Gastrocnemius medialis (tissue), 4 donors: ENCODE measurements around the gene SLC6A6. TPM values are rescaled to one million over a fixed set of nuclear protein-coding genes. Genes with fewer than 3 reads are reported as not detected.

Experiments
- ATAC-seq, 2 donors: fragments of 150-250 bp; one replicate each; pipeline ENCODE4 v1.9.1; 2016
- DNase-seq, 2 donors: peaks; one replicate each; pipeline ENCODE4 v3.0.0-alpha.2; 2019
- H3K27ac ChIP-seq, 4 donors: fragments of 200-600 bp; sonication (generic); 1 replicate in 1 of 4; 2 replicates in 3 of 4; pipeline ENCODE4 v1.5.1; 2016 to 2018; ENCODE audit warnings: mild to moderate bottlenecking in 2 of 4, moderate library complexity in 1 of 4
- H3K27me3 ChIP-seq, 3 donors: fragments of 200-600 bp; sonication (generic) in 2 of 3; 1 replicate in 1 of 3; 2 replicates in 2 of 3; pipeline versions ENCODE4 v1.5.1 to v1.6.0; 2016 to 2019; ENCODE audit warnings: mild to moderate bottlenecking in 1 of 3, moderate library complexity in 1 of 3
- H3K36me3 ChIP-seq, 2 donors: fragments of 200-600 bp; sonication (generic) in 1 of 2; one replicate each; pipeline ENCODE4 v1.5.1; 2017 to 2018
- H3K4me1 ChIP-seq, 2 donors: fragments of 200-600 bp; sonication (generic) in 1 of 2; one replicate each; pipeline ENCODE4 v1.5.1; 2016 to 2017; ENCODE audit warnings: mild to moderate bottlenecking in 2 of 2
- H3K4me3 ChIP-seq, 4 donors: fragments of 200-600 bp; sonication (generic) in 3 of 4; 1 replicate in 1 of 4; 2 replicates in 3 of 4; pipeline ENCODE4 v1.5.1; 2016 to 2019; ENCODE audit warnings: mild to moderate bottlenecking in 2 of 4
- H3K9me3 ChIP-seq, 3 donors: fragments of 200-600 bp; sonication (generic) in 2 of 3; 1 replicate in 1 of 3; 2 replicates in 2 of 3; pipeline ENCODE4 v1.5.1; 2016 to 2019
- CTCF ChIP-seq, 5 experiments: fragments of 450-650 bp in 3 of 5; fragments of 200-600 bp in 2 of 5; sonication (generic) in 2 of 5; IDR thresholded peaks in 4 of 5; conservative IDR thresholded peaks in 1 of 5; 1 replicate in 4 of 5; 2 replicates in 1 of 5; pipeline ENCODE4 v1.5.1; 2016 to 2019; ENCODE audit warnings: antibody characterized with exemption in 5 of 5, mild to moderate bottlenecking in 3 of 5, moderate library complexity in 3 of 5
- POLR2A ChIP-seq, 2 donors: fragments of 450-650 bp; IDR thresholded peaks; one replicate each; pipeline ENCODE4 v1.6.1; 2017; ENCODE audit warnings: antibody characterized with exemption in 2 of 2, mild to moderate bottlenecking in 2 of 2, moderate library complexity in 2 of 2
- in situ Hi-C, 4 donors: fragments of 200-750 bp; cut with MboI; loops; one replicate each; pipeline versions ENCODE4 v1.15.0 to v1.8.0; 2017; ENCODE audit warnings: low sequenced_read_pairs in 4 of 4
- intact Hi-C: fragments of 100-400 bp; cut with DNase I; formaldehyde crosslinking; loops from one replicate; pipeline ENCODE4 v1.15.1; 2023; ENCODE audit warnings: low total_unique reads
- total RNA-seq, 4 donors: library from RNA; depleted of rRNA; stranded (reverse); fragments of >200 nt; gene quantifications; one replicate each; pipeline versions ENCODE4 v1.1.0 to v1.2.3, GENCODE V29; 2016

SLC6A6 gene
- total RNA-seq, 4 donors from 2014 or later = 42.1 to 119 (median 88.7) TPM

GRCh38 chr3:14491396-14492190, 89.2 kb downstream of the SLC6A6 start:
- TF ChIP-seq POLR2A (IDR thresholded peaks at IDR 0.05) (no peak), CTCF (IDR thresholded peaks at IDR 0.05 in 4 of 5, conservative IDR thresholded peaks at IDR 0.05 in 1 of 5) (no peak)
- Histone ChIP-seq H3K4me1 (peaks cover 0 to 3% of the 10 kb centered on the region in 2 donors), H3K36me3 (peaks cover 0 to 53% of the 10 kb centered on the region in 2 donors), H3K9me3 (no peaks in the 10 kb centered on the region), H3K4me3 (no peak overlapping the region), H3K27ac (no peak overlapping the region), H3K27me3 (no peaks in the 10 kb centered on the region)
- in situ Hi-C loops = loop anchor here in 1 of 4 donors (25.0 kb wide), 1 partner anchor 604 kb away; the partner anchor contains the start of gene WNT7A
- no peak for DNase-seq
- no peak for ATAC-seq
- intact Hi-C loops = no loop called here

DNA sequence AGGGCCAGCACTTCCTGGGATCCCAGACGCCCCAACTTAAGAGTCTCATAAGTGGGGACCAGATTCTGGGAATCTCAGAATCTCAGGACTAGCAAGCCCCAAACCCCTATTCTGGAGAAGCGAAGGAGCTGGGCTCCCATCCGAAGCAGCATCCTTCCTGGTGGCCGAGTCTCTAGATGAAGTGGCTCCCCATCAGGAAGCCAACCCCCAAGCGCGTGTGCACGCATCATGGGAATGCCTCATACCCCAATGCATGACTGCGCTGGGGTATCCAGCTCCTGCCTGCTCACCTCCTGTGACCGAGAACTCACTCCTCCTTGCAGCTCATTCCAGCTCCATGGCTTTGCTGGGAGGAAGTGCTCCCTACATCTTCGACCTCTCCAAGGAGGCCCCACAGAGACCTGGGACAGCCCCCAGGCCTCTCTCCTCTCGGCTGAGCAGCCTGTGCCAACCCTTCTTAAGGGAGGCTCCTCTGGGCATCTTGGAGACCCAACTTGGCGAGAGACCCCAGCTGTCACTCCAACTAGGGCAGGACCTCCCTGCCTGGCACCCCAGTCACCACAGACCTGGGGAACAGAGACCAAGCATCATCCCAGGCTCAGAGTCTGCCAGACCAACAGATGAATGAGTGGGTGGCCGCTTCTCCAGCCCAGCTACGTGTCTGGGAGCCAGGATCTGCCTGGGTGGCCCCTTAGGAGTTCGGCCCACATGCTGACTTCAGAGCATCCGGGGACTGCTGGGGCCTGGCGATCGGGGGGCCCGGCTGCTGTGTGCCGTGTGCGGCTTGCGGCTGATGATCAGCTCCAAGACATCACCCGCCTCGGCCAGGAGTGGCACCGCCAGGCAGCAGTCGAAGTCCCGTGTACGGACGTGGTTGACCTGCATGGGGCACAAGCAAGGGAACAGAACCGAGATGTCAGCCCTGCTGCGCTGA, 90.8 kb downstream of the SLC6A6 start:
- no peak for TF ChIP-seq POLR2A (IDR thresholded peaks at IDR 0.05)
- no peak for TF ChIP-seq CTCF (IDR thresholded peaks at IDR 0.05 in 4 of 5, conservative IDR thresholded peaks at IDR 0.05 in 1 of 5)
- Histone ChIP-seq H3K27me3 (no peaks in the 10 kb centered on the region), H3K9me3 (no peaks in the 10 kb centered on the region), H3K4me1 (peaks cover 0 to 3% of the 10 kb centered on the region in 2 donors), H3K4me3 (no peak overlapping the region), H3K27ac (no peak overlapping the region), H3K36me3 (peaks cover 0 to 59% of the 10 kb centered on the region in 2 donors)
- DNase-seq = peak in 1 of 2 donors; percentile 9
- peak in 1 of 2 donors; percentile 6 for ATAC-seq
- in situ Hi-C loops (loop anchor here in 1 of 4 donors (25.0 kb wide), 1 partner anchor 606 kb away; the partner anchor contains the start of gene WNT7A), intact Hi-C loops (no loop called here)

DNA sequence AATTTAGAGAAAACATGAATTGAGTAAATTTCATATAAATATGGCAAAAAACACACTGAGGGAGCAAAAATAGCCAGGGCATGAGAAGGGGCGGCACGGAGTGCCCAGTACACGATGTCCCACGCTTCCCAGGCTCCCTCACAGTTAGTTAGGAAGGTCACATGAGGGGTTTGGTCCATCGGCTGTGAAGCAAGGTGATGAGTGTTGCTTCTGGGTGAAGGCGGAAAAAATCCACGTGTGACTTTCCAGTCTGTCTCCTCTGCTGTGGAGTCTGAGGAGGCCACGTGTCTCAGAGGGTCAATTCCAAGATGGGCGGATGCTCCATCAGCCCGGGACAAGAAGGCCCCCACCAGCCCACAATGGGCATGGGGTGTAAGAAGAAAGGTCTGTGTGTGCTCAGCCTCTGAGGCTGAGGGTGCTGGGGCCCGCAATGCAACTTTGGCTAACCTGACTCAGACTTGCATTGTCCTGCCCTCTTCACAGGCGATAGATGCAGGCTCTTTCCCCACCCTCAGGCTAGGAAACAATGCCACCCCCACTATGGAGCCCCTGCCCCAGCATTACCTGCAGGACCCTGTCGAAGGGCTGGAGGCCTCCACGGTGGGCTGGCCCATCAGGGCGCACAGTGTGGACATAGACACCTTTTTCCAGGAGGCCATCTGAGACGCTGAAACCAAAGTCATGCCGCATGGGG, 92.0 kb downstream of the SLC6A6 start:
- H3K4me3 ChIP-seq = no peak overlapping the region
- no peak overlapping the region for H3K27ac ChIP-seq
- peak in 1 of 2 donors; percentile 22 for ATAC-seq
- H3K36me3 ChIP-seq = peaks cover 0 to 67% of the 10 kb centered on the region in 2 donors
- H3K4me1 ChIP-seq = no peaks in the 10 kb centered on the region
- H3K27me3 ChIP-seq = no peaks in the 10 kb centered on the region
- TF ChIP-seq CTCF (IDR thresholded peaks at IDR 0.05 in 4 of 5, conservative IDR thresholded peaks at IDR 0.05 in 1 of 5) = no peak
- TF ChIP-seq POLR2A (IDR thresholded peaks at IDR 0.05) = no peak
- intact Hi-C loops = no loop called here
- H3K9me3 ChIP-seq = no peaks in the 10 kb centered on the region
- in situ Hi-C loops = loop anchor here in 1 of 4 donors (25.0 kb wide), 1 partner anchor 607 kb away; the partner anchor contains the start of gene WNT7A
- DNase-seq = peak in 1 of 2 donors; percentile 14

GRCh38 chr3:14494973-14495300, 92.5 kb downstream of the SLC6A6 start:
- in situ Hi-C loops = loop anchor here in 1 of 4 donors (25.0 kb wide), 1 partner anchor 608 kb away; the partner anchor contains the start of gene WNT7A
- H3K27ac ChIP-seq = no peak overlapping the region
- H3K27me3 ChIP-seq = no peaks in the 10 kb centered on the region
- peaks cover 0 to 72% of the 10 kb centered on the region in 2 donors for H3K36me3 ChIP-seq
- no peaks in the 10 kb centered on the region for H3K9me3 ChIP-seq
- H3K4me1 ChIP-seq = no peaks in the 10 kb centered on the region
- intact Hi-C loops = no loop called here
- DNase-seq = no peak
- TF ChIP-seq POLR2A (IDR thresholded peaks at IDR 0.05) (no peak), CTCF (IDR thresholded peaks at IDR 0.05 in 4 of 5, conservative IDR thresholded peaks at IDR 0.05 in 1 of 5) (no peak)
- no peak overlapping the region for H3K4me3 ChIP-seq
- ATAC-seq = no peak
